Subcutaneous adipose tissue (tissue), 4 donors: ENCODE measurements around the gene BRF1. TPM values are rescaled to one million over a fixed set of nuclear protein-coding genes. Genes with fewer than 3 reads are reported as not detected.

Experiments used
- total RNA-seq, 4 donors: library from RNA; depleted of rRNA; stranded (reverse); fragments of >200 nt; gene quantifications; one replicate each; pipeline ENCODE4 v1.1.0, GENCODE V29; 2016
- TF ChIP-seq, protein P1 (sequence below): fragments of 450-650 bp; IDR thresholded peaks from one replicate; pipeline ENCODE4 v1.5.1; 2016; ENCODE audit warnings: low read depth, mild to moderate bottlenecking, control low read depth, antibody characterized with exemption, moderate library complexity

BRF1 gene
- total RNA-seq, 4 donors from 2014 or later: 19.7 to 76.1 (median 22.5) TPM

DNA sequence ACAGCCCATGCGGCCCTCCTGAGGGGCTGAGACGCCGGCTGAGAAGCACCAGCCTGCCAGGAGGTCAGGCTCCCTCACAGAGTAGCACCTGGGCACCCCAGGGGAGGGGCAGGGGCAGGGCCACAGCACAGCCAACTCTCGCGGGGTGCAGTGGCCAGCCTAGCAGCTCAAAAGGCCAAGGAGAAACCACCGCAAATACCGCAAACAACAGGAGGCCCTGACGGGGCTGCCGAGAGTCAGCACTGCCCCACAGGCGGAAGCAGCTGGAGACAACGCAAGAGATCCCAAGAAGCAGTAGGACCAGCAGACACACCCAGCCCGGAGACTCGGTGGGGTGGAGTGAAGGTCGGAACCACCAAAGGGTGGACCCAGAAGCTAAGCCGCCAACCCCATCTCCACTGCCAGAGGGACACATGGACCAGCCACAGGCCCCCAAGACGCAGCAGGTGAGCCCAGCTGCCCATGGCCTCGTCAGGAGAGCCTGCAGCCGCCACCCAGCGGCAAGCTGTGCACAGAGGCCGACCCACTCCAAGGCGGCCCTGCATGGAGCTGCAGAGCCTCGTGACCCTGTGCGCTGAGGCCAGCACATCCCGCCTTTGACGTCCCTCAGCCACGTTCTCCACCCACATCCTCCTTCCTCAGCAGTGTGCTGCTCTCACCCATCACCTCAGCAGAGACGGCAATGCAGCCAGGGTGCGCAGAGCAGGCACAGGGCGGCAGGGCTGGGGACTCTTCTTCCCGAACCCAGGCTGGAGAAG, 84.1 kb downstream of the BRF1 start:
- TF ChIP-seq, protein P1, sequence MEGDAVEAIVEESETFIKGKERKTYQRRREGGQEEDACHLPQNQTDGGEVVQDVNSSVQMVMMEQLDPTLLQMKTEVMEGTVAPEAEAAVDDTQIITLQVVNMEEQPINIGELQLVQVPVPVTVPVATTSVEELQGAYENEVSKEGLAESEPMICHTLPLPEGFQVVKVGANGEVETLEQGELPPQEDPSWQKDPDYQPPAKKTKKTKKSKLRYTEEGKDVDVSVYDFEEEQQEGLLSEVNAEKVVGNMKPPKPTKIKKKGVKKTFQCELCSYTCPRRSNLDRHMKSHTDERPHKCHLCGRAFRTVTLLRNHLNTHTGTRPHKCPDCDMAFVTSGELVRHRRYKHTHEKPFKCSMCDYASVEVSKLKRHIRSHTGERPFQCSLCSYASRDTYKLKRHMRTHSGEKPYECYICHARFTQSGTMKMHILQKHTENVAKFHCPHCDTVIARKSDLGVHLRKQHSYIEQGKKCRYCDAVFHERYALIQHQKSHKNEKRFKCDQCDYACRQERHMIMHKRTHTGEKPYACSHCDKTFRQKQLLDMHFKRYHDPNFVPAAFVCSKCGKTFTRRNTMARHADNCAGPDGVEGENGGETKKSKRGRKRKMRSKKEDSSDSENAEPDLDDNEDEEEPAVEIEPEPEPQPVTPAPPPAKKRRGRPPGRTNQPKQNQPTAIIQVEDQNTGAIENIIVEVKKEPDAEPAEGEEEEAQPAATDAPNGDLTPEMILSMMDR: no peak

- TF ChIP-seq, protein P1: no peak
These were observed 85.2 kb downstream of the BRF1 start for GRCh38 chr14:105215602-105216001.

DNA sequence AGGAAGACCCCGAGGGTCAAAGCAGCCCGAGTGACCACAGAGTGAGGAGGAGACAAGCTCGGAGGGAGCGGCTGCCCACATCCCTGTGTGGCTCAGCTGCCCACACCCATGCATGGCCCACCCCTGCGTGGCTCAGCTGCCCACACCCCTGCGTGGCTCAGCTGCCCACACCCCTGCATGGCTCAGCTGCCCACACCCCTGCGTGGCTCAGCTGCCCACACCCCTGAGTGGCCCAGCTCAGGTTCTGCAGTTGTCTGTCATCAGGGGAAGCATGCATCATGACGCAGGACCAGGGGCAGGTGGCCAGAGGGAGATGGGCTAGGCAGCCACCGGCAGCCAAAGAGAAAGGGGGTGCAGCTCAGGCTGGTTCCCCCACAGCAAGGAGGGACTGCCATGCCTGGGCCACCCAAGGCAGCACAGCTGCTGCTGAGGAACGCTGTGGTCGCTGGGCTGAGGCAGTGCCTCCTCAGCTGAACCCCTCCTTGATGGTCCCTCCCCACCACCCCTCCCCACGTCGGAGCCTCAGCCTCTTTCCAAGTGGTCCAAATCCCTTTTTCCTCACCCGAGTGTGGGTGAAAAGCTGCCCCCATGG, 86.4 kb downstream of the BRF1 start:
- TF ChIP-seq, protein P1: no peak

GRCh38 chr14:105213361-105213760, 87.4 kb downstream of the BRF1 start:
- TF ChIP-seq, protein P1: no peak

DNA sequence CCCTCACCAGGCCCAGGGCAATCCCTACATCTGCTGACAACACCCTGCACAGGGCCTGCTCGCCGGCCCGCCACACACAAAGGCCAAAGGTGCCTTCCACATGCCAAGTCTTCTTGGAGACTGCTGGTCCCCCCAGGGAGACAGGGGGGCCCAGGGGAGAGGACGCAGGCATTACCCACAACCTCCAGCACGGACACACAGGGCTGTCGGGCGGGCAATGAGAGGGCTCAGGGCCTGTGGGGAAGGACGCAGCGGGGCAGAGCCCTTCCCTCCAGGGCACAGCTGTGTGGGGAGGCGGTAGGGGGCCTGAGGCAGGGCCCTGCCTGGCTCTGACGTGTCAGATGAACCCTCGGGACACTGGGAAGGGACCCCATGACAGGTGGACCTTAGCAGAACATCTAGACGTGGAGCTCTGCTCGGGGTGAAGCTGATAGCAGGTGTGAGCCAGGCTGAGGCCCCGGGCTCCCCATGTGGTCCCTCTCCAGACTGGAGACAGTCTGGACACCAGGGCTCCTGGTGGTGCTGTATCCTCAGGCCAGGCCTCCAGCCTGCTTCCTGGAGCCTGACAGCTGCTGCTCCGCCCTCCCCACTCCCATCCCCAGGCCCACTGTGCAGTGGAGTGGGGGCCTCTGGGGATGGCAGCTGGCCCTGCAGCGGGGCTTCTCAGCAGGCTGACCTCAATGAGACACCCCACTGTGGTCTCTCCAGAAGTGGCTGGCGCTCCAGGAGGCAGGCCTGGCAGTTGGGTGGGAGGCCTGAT, 88.1 kb downstream of the BRF1 start:
- TF ChIP-seq, protein P1: no peak

- TF ChIP-seq, protein P1: no peak
These were observed 89.1 kb downstream of the BRF1 start for GRCh38 chr14:105211758-105212089.

DNA sequence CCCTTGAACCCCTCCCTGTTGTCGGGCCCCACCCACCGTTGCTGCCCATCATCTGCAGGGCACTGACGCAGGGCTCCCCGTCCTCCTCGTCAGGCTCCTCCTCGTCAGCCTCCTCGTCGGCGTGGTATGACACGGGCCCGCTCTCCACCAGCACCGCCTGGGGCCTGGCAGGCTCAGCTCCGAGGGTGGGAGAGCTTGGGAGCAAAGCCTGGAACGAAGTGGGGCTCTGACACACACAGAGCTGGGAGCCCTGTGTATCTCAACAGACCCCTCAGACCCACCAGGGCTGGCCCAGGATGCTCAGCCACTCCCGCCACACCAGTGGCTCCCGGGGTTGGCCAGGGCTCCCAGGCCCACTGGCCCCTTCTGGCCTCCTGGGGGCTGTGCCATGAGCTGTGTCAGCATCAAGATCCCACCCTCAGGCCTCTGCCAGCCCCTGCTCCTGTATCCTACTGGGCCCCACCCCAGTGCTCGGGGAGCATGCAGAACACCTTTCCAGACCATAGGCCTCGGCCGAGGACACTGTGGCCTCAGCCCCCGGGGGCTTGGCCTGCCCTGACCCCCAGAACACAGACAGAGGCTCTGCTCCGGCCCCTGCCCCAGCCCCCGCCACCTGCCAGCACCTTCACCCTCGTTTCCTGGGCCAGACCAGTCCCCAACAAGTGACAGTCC, 89.6 kb downstream of the BRF1 start:
- TF ChIP-seq, protein P1: no peak
